A549 (cell line): ENCODE data around the gene ATP6V1B1. TPM values are rescaled to one million over a fixed set of nuclear protein-coding genes. Genes with fewer than 3 reads are reported as not detected.

Experiments
- ATAC-seq, 2 experiments: fragments of 200-7000 bp in 1 of 2; fragments of >200 bp in 1 of 2; cut with Nextera tagmentation in 1 of 2; cut with Tn5 transposase in 1 of 2; 3 replicates each; pipeline versions ENCODE4 v1.8.0 to v1.9.1; 2018 to 2020; ENCODE audit warnings: mild to moderate bottlenecking in 1 of 2, moderate library complexity in 1 of 2
- CTCF ChIA-PET: fragments of 300-600 bp; sonication (Branson Sonifier 250); formaldehyde crosslinking; extraction: SDS; loops from one replicate; lab custom pipeline; 2021; ENCODE audit warnings: antibody characterized with exemption, inconsistent platforms; lab: Yijun Ruan, JAX
- POLR2A ChIA-PET: fragments of 350-600 bp; formaldehyde crosslinking; extraction: SDS; loops from one replicate; lab custom pipeline; 2021; ENCODE audit warnings: antibody characterized with exemption, inconsistent platforms; lab: Yijun Ruan, JAX
- DNase-seq, 2 experiments: peaks; one replicate each; pipeline versions ENCODE4 v3.0.0 to v3.0.0-alpha.2; 2011 to 2016; ENCODE audit warnings: low read depth in 1 of 2, low spot score in 1 of 2
- FAIRE-seq: peaks from 2 replicates; lab custom pipeline; 2011; peaks lifted over from hg19 to GRCh38; lab: Jason Lieb, UNC
- H3K27ac ChIP-seq, 2 experiments: fragments of >200 bp; sonication (Bioruptor Twin); formaldehyde crosslinking; 3 replicates each; pipeline ENCODE4 v1.5.1; 2016 to 2017
- H3K4me1 ChIP-seq: fragments of >200 bp; sonication (Bioruptor Twin); formaldehyde crosslinking; 3 replicates; pipeline ENCODE4 v1.6.1; 2016
- H3K4me2 ChIP-seq: fragments of >200 bp; sonication (Bioruptor Twin); formaldehyde crosslinking; 3 replicates; pipeline ENCODE4 v1.6.1; 2016
- H3K4me3 ChIP-seq: fragments of >200 bp; sonication (Bioruptor Twin); formaldehyde crosslinking; 3 replicates; pipeline ENCODE4 v1.5.1; 2016
- H3K9me3 ChIP-seq: fragments of >200 bp; sonication (Bioruptor Twin); formaldehyde crosslinking; 3 replicates; pipeline ENCODE4 v1.6.1; 2016
- CBX2 ChIP-seq: fragments of 200-600 bp; sonication (generic); IDR thresholded peaks from 2 replicates; pipeline ENCODE4 v1.6.1; 2016; ENCODE audit warnings: low read depth, mild to moderate bottlenecking, borderline replicate concordance
- CBX8 ChIP-seq: fragments of 200-600 bp; sonication (generic); IDR thresholded peaks from 2 replicates; pipeline ENCODE4 v1.6.1; 2016
- CEBPB ChIP-seq, 2 experiments: fragments of >200 bp in 1 of 2; sonication (Bioruptor Twin) in 1 of 2; formaldehyde crosslinking in 1 of 2; IDR thresholded peaks; 2 replicates each; pipeline ENCODE4 v1.6.1; 2012 to 2016
- CHD2 ChIP-seq: fragments of 150-350 bp; IDR thresholded peaks from 2 replicates; pipeline ENCODE4 v1.6.1; 2014; ENCODE audit warnings: low read length; ENCODE audit not compliant: partially characterized antibody
- CHD4 ChIP-seq: fragments of 200-600 bp; sonication (generic); IDR thresholded peaks from 2 replicates; pipeline ENCODE4 v1.6.1; 2016; ENCODE audit warnings: antibody characterized with exemption, mild to moderate bottlenecking, borderline replicate concordance
- E2F6 ChIP-seq: IDR thresholded peaks from 2 replicates; pipeline ENCODE4 v1.6.1; 2012; ENCODE audit warnings: low read depth, borderline replicate concordance
- EHF ChIP-seq: fragments of 250-450 bp; sonication (Bioruptor Pico); IDR thresholded peaks from 2 replicates; pipeline ENCODE4 v1.5.0; 2020; ENCODE audit warnings: mild to moderate bottlenecking
- EHMT2 ChIP-seq: fragments of 200-600 bp; sonication (generic); IDR thresholded peaks from 2 replicates; pipeline ENCODE4 v1.6.1; 2016; ENCODE audit warnings: antibody characterized with exemption, low read depth, mild to moderate bottlenecking, moderate library complexity
- FOSB ChIP-seq: fragments of 250-450 bp; sonication (Bioruptor Pico); IDR thresholded peaks from 2 replicates; pipeline ENCODE4 v1.5.0; 2020; ENCODE audit warnings: mild to moderate bottlenecking, moderate library complexity
- FOSL2 ChIP-seq, 2 experiments: fragments of 450-650 bp in 1 of 2; fragments of >200 bp in 1 of 2; sonication (Bioruptor Twin) in 1 of 2; formaldehyde crosslinking; IDR thresholded peaks; 2 replicates each; pipeline versions ENCODE4 v1.5.0 to v1.6.1; 2016 to 2020; ENCODE audit warnings: mild to moderate bottlenecking in 1 of 2, moderate library complexity in 1 of 2
- HDAC2 ChIP-seq: fragments of 200-600 bp; sonication (generic); IDR thresholded peaks from 2 replicates; pipeline ENCODE4 v1.6.1; 2016
- HEYL ChIP-seq: fragments of 250-450 bp; sonication (Bioruptor Pico); IDR thresholded peaks from 2 replicates; pipeline ENCODE4 v1.8.0; 2021; ENCODE audit warnings: mild to moderate bottlenecking, moderate library complexity
- HMGXB4 ChIP-seq: fragments of 250-450 bp; sonication (Bioruptor Pico); IDR thresholded peaks from 2 replicates; pipeline ENCODE4 v1.5.0; 2021; ENCODE audit warnings: mild to moderate bottlenecking, moderate library complexity, borderline replicate concordance
- HOXA7 ChIP-seq: fragments of 250-450 bp; sonication (Bioruptor Pico); IDR thresholded peaks from 2 replicates; pipeline ENCODE4 v1.5.0; 2020; ENCODE audit warnings: mild to moderate bottlenecking, moderate library complexity
- HOXB13 ChIP-seq: fragments of 250-450 bp; sonication (Bioruptor Pico); IDR thresholded peaks from 2 replicates; pipeline ENCODE4 v1.5.0; 2020; ENCODE audit warnings: low read depth, mild to moderate bottlenecking, moderate library complexity
- KDM1A ChIP-seq: fragments of 200-600 bp; sonication (generic); IDR thresholded peaks from 2 replicates; pipeline ENCODE4 v1.6.1; 2016; ENCODE audit warnings: low read depth, mild to moderate bottlenecking
- KDM5A ChIP-seq: fragments of 200-600 bp; sonication (generic); IDR thresholded peaks from 2 replicates; pipeline ENCODE4 v1.6.1; 2016; ENCODE audit warnings: antibody characterized with exemption, mild to moderate bottlenecking
- MAFK ChIP-seq: fragments of 450-650 bp; IDR thresholded peaks from 2 replicates; pipeline ENCODE4 v1.6.1; 2014; ENCODE audit not compliant: partially characterized antibody
- MAX ChIP-seq: IDR thresholded peaks from 2 replicates; pipeline ENCODE4 v1.6.1; 2012
- MYC ChIP-seq: IDR thresholded peaks from 2 replicates; pipeline ENCODE4 v1.6.1; 2012; ENCODE audit warnings: mild to moderate bottlenecking, inconsistent platforms, low read length, improper control_type of control experiment, borderline replicate concordance
- NFE2L2 ChIP-seq: fragments of 150-350 bp; conservative IDR thresholded peaks from 2 replicates; pipeline ENCODE4 v1.6.1; 2014; ENCODE audit warnings: low read length
- POLR2A ChIP-seq: IDR thresholded peaks from 2 replicates; pipeline ENCODE4 v1.6.1; 2012; ENCODE audit warnings: mild to moderate bottlenecking, low read length
- POLR2AphosphoS2 ChIP-seq: conservative IDR thresholded peaks from 2 replicates; pipeline ENCODE4 v1.6.1; 2012; ENCODE audit warnings: low read length, improper control_type of control experiment, inconsistent platforms
- RARB ChIP-seq: fragments of 250-450 bp; sonication (Bioruptor Pico); IDR thresholded peaks from 2 replicates; pipeline ENCODE4 v1.8.0; 2021; ENCODE audit warnings: mild to moderate bottlenecking, moderate library complexity
- SREBF2 ChIP-seq: fragments of 450-650 bp; IDR thresholded peaks from 2 replicates; pipeline ENCODE4 v1.6.1; 2014; ENCODE audit warnings: mild to moderate bottlenecking, moderate library complexity
- TFCP2L1 ChIP-seq: fragments of 250-450 bp; sonication (Bioruptor Pico); IDR thresholded peaks from 2 replicates; pipeline ENCODE4 v1.5.0; 2021; ENCODE audit warnings: mild to moderate bottlenecking
- TP53 ChIP-seq: fragments of 250-450 bp; sonication (Bioruptor Pico); IDR thresholded peaks from 2 replicates; pipeline ENCODE4 v1.5.0; 2021; ENCODE audit warnings: mild to moderate bottlenecking, moderate library complexity
- ZFP36 ChIP-seq: fragments of 450-650 bp; IDR thresholded peaks from 2 replicates; pipeline ENCODE4 v1.6.1; 2014; ENCODE audit warnings: borderline replicate concordance; ENCODE audit not compliant: partially characterized antibody
- WGBS: methylation state at CpG from one replicate; pipeline ENCODE4 v1.1.6; 2017; ENCODE audit errors: missing lambda C conversion rate; 5-methylcytosine and 5-hydroxymethylcytosine counted together
- polyA plus RNA-seq, 4 experiments: library from polyadenylated mRNA; depleted of rRNA in 3 of 4; stranded (reverse); fragments of >200 nt; fragmentation: RNase III in 1 of 4; extraction: RNeasy Plus Mini Kit Qiagen cat#74134 plus additional on column Dnase treatment in 1 of 4; gene quantifications; 2 replicates in 3 of 4; 3 replicates in 1 of 4; pipeline ENCODE4 v1.2.3, GENCODE V29; 2011 to 2017

ATP6V1B1 gene
- polyA plus RNA-seq, 2 of the 4 experiments (the other 2 are of a cell fraction) = 1.9 to 2.5 TPM

- ChIA-PET CTCF (interaction anchor here (0.8 to 1.3 kb wide), 2 partner anchors 17 to 44 kb away, joined by 3 to 4 read pairs; no protein-coding TSS in a partner anchor), POLR2A (no interaction called here)
- DNase-seq (no peak), FAIRE-seq (no peak), ATAC-seq (no peak)
- no peak for TF ChIP-seq HMGXB4 (CRISPR knock-in tag)
- TF ChIP-seq HEYL = no peak
- no peak for TF ChIP-seq CBX8
- no peak for TF ChIP-seq RARB (CRISPR knock-in tag)
- TF ChIP-seq NFE2L2 = no peak
- no peak for TF ChIP-seq CBX2
- no peak for TF ChIP-seq CHD2
- no peak for TF ChIP-seq EHMT2
- TF ChIP-seq HDAC2 = no peak
- no peak for TF ChIP-seq FOSB
- TF ChIP-seq CHD4 = no peak
- TF ChIP-seq KDM5A = no peak
- no peak for TF ChIP-seq MAFK
- TF ChIP-seq TP53 (CRISPR knock-in tag) = no peak
- Histone ChIP-seq H3K27ac (no peak overlapping the region), H3K4me3 (no peak overlapping the region), H3K4me2 (no peak overlapping the region), H3K9me3 (no peaks in the 10 kb centered on the region), H3K4me1 (peaks cover 11% of the 10 kb centered on the region)
Observed at GRCh38 chr2:70903171-70903570, 32.5 kb upstream of the ATP6V1B1 start.

GRCh38 chr2:70903641-70904340, 31.9 kb upstream of the ATP6V1B1 start:
- ChIA-PET CTCF (interaction anchor here (0.8 to 2.2 kb wide), 5 partner anchors 11 to 62 kb away, joined by 3 to 7 read pairs (median 3); no protein-coding TSS in a partner anchor), POLR2A (no interaction called here)
- no peak for FAIRE-seq
- no peak overlapping the region for H3K27ac ChIP-seq
- H3K4me3 ChIP-seq = no peak overlapping the region
- H3K4me2 ChIP-seq = no peak overlapping the region
- no peak for ATAC-seq
- no peak for TF ChIP-seq HEYL
- no peak for TF ChIP-seq EHF (CRISPR knock-in tag)
- TF ChIP-seq POLR2AphosphoS2 = no peak
- no peak for TF ChIP-seq KDM5A
- no peak for TF ChIP-seq CHD2
- no peak for TF ChIP-seq FOSL2 (IDR thresholded peaks at IDR 0.05)
- TF ChIP-seq FOSL2 (CRISPR knock-in tag; IDR thresholded peaks at IDR 0.05) = no peak
- TF ChIP-seq CEBPB (IDR thresholded peaks at IDR 0.05) = no peak
- TF ChIP-seq HOXA7 (CRISPR knock-in tag) = no peak
- WGBS = 94% methylated on average over 25 of the region's 25 CpGs
- H3K9me3 ChIP-seq = no peaks in the 10 kb centered on the region
- DNase-seq = no peak
- peaks cover 11% of the 10 kb centered on the region for H3K4me1 ChIP-seq

GRCh38 chr2:70904371-70905216, 31.1 kb upstream of the ATP6V1B1 start:
- CTCF ChIA-PET = interaction anchor here (0.8 to 4.3 kb wide), 6 partner anchors 8 to 61 kb away, joined by 3 to 21 read pairs (median 4); no protein-coding TSS in a partner anchor
- DNase-seq = no peak
- POLR2A ChIA-PET = no interaction called here
- Histone ChIP-seq H3K9me3 (no peaks in the 10 kb centered on the region), H3K27ac (no peak overlapping the region), H3K4me1 (peaks cover 11% of the 10 kb centered on the region), H3K4me2 (no peak overlapping the region), H3K4me3 (no peak overlapping the region)
- WGBS = 94% methylated on average over 55 of the region's 56 CpGs
- no peak for FAIRE-seq
- no peak for ATAC-seq
- TF ChIP-seq SREBF2 = no peak
- TF ChIP-seq CEBPB (IDR thresholded peaks at IDR 0.05) = no peak
- TF ChIP-seq CHD4 = no peak
- TF ChIP-seq KDM1A = no peak
- no peak for TF ChIP-seq POLR2A
- no peak for TF ChIP-seq KDM5A
- no peak for TF ChIP-seq EHMT2
- TF ChIP-seq MAX = no peak
- no peak for TF ChIP-seq CBX8
- no peak for TF ChIP-seq E2F6
- TF ChIP-seq ZFP36 = no peak
- no peak for TF ChIP-seq HMGXB4 (CRISPR knock-in tag)
- TF ChIP-seq TFCP2L1 (CRISPR knock-in tag) = no peak
- TF ChIP-seq MYC = no peak
- no peak for TF ChIP-seq HOXB13 (CRISPR knock-in tag)
- TF ChIP-seq RARB (CRISPR knock-in tag) = no peak
